ENCODE measurements around the gene WRAP73.

WRAP73 gene

GRCh38 chr1:3677484-3677883 lies 27.6 kb upstream of the WRAP73 start:
- no peak for DNase-seq (ENCODE audit: low spot score)
- Histone ChIP-seq H3K4me3 (no peak overlapping the region), H3K27ac (no peak overlapping the region)
- TF ChIP-seq, protein P1, sequence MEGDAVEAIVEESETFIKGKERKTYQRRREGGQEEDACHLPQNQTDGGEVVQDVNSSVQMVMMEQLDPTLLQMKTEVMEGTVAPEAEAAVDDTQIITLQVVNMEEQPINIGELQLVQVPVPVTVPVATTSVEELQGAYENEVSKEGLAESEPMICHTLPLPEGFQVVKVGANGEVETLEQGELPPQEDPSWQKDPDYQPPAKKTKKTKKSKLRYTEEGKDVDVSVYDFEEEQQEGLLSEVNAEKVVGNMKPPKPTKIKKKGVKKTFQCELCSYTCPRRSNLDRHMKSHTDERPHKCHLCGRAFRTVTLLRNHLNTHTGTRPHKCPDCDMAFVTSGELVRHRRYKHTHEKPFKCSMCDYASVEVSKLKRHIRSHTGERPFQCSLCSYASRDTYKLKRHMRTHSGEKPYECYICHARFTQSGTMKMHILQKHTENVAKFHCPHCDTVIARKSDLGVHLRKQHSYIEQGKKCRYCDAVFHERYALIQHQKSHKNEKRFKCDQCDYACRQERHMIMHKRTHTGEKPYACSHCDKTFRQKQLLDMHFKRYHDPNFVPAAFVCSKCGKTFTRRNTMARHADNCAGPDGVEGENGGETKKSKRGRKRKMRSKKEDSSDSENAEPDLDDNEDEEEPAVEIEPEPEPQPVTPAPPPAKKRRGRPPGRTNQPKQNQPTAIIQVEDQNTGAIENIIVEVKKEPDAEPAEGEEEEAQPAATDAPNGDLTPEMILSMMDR (IDR thresholded peaks at IDR 0.05), result no peak

DNA sequence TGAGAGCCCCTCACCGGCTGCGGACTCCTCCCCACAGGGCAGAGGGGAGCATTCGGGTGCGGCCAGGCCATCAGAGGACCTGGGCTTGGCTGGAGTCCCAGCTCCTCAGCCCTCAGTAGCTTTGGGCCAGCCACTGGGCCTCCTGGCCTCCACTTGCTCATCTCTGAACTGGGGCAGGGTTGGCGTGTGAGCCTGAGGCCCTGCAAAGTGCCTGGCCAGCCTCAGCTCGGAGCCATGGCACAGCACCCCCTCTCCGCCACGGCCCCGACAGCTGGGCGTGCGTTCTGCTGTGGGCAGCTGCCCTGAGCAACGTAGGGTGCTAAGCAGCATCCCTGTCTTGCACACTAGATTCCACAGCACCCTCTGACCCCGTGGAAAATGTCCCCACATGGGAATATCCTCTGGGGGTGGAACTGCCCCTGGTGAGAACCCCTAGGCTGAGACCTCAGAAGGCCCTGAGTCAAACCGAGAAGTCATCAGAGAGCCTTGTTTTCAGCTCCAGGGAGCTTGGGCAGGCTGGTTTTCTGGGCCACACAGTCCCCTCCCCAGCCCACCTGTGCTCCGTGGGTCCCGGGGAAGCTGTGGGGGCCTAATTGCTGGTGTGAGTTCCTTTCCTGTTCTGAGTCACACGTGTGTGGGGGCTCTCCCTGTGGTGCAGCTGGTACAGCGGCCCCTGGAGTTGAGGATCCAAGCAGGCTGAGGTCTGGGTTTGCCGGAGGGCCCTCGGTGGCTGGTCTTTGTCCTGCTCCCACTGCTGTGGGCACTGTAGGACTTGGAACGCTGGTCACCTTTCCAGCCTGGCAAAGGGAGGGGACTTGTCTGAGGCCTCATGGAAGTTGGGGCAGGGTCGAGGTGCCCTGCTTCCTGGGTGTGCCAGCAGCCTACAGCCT lies 26.9 kb upstream of the WRAP73 start:
- Histone ChIP-seq H3K27ac (no peak overlapping the region), H3K4me3 (no peak overlapping the region)
- DNase-seq (ENCODE audit: low spot score), result no peak
- TF ChIP-seq, protein P1 (IDR thresholded peaks at IDR 0.05), result no peak

GRCh38 chr1:3675436-3675835 lies 25.5 kb upstream of the WRAP73 start:
- Histone ChIP-seq H3K27ac (no peak overlapping the region), H3K4me3 (no peak overlapping the region)
- no peak for DNase-seq (ENCODE audit: low spot score)
- TF ChIP-seq, protein P1 (IDR thresholded peaks at IDR 0.05), result no peak

DNA sequence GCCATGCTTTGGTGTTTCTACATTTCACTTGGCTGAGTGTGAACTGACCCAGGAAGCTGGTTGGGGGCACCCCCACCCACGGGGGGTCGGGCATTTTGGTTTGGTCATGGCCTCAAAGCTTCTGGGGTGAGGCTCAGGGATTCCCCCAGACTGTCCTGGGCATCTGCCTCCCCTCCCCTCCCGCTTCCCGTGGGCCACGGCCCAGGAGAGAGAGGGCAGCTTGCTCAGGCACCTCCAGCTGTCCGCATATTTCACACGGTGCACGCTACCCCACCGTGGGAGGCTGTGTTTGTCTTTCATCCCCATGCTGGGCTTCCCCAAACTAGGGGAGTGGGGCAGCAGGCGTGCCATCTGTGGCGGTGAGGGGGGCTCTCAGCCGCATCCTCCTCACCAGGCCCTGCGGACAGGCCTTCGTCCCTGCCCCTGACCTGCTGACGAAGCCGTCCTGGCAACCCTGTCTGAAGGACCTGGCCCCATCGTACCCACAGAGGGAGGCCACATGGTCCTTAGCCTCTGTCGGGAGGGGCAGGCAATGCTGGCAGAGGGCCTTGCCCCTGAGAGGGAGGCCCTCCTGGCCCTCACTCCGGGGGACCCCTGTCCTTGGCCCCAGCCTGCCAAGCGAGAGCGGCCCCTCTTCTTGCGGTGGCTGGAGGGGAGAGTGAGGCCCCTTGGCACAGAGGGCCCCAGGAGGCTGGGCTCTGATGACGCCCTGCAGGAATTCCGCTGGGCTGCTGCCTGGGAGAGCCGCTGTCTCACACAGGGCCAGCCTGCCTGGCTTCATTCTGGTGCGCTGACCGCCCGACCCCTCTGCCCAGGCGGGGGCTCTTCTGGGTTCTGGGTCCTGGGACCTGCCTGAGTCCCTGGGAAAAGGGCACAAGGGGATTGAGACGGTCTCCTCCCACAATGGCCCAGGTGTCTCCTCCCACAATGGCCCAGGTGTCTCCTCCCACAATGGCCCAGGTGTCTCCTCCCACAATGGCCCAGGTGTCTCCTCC lies 24.5 kb upstream of the WRAP73 start:
- H3K4me3 ChIP-seq, result no peak overlapping the region
- TF ChIP-seq, protein P1 (IDR thresholded peaks at IDR 0.05), result no peak
- DNase-seq (ENCODE audit: low spot score), result no peak
- H3K27ac ChIP-seq, result no peak overlapping the region

- Histone ChIP-seq H3K4me3 (no peak overlapping the region), H3K27ac (no peak overlapping the region)
- DNase-seq (ENCODE audit: low spot score), result no peak
- TF ChIP-seq, protein P1 (IDR thresholded peaks at IDR 0.05), result no peak
Observed at GRCh38 chr1:3673381-3674099, 23.6 kb upstream of the WRAP73 start.

DNA sequence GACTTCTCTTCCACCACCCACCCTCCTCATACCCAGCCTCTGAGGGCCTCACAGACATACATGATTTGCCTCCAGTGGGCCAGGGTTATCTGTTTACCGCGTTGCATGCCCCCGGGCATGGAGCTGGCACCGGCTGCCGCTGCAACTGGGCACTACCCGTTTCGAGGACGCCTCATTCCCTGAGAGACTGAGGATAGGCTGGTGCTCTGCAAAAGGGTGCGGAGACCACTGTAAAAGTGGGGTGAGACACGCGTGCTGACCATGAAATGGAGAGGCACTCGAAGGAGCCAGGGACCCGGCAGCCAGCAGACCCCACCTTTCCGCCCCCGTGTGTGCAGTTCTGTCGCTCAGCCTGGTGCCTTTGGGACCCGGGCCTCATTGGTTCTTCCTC lies 23.1 kb upstream of the WRAP73 start:
- no peak overlapping the region for H3K27ac ChIP-seq
- H3K4me3 ChIP-seq, result no peak overlapping the region
- DNase-seq (ENCODE audit: low spot score), result no peak
- TF ChIP-seq, protein P1 (IDR thresholded peaks at IDR 0.05), result no peak
